Tibial nerve (tissue), 4 donors: ENCODE results near the gene ARHGEF4. TPM values are rescaled to one million over a fixed set of nuclear protein-coding genes. Genes with fewer than 3 reads are reported as not detected.

ENCODE experiments used
- DNase-seq, 2 donors: peaks; one replicate each; pipeline ENCODE4 v3.0.0-alpha.2; 2019; ENCODE audit warnings: low spot score in 2 of 2
- H3K27ac ChIP-seq, 4 donors: fragments of 200-600 bp; sonication (generic) in 3 of 4; one replicate each; pipeline ENCODE4 v1.5.1; 2017 to 2019; ENCODE audit warnings: mild to moderate bottlenecking in 1 of 4
- H3K27me3 ChIP-seq, 2 donors: fragments of 200-600 bp; sonication (generic) in 1 of 2; one replicate each; pipeline versions ENCODE4 v1.5.1 to v1.6.0; 2017 to 2019
- H3K36me3 ChIP-seq, 3 donors: fragments of 200-600 bp; sonication (generic); one replicate each; pipeline ENCODE4 v1.5.1; 2018 to 2019
- H3K4me1 ChIP-seq, 4 donors: fragments of 200-600 bp; sonication (generic) in 3 of 4; one replicate each; pipeline ENCODE4 v1.5.1; 2017 to 2019
- H3K4me3 ChIP-seq, 4 donors: fragments of 200-600 bp; sonication (generic) in 3 of 4; one replicate each; pipeline ENCODE4 v1.5.1; 2017 to 2019; ENCODE audit warnings: mild to moderate bottlenecking in 1 of 4, moderate library complexity in 1 of 4
- H3K9me3 ChIP-seq, 4 donors: fragments of 200-600 bp; sonication (generic) in 3 of 4; one replicate each; pipeline ENCODE4 v1.5.1; 2017 to 2019
- CTCF ChIP-seq, 5 experiments: fragments of 200-600 bp in 3 of 5; fragments of 450-650 bp in 2 of 5; sonication (generic) in 3 of 5; IDR thresholded peaks; one replicate each; pipeline ENCODE4 v1.5.1; 2016 to 2019; ENCODE audit warnings: antibody characterized with exemption in 5 of 5, mild to moderate bottlenecking in 3 of 5, moderate library complexity in 2 of 5
- EP300 ChIP-seq, 2 donors: sonication (generic); formaldehyde crosslinking; IDR thresholded peaks; one replicate each; pipeline ENCODE4 v1.6.1; 2017; ENCODE audit warnings: antibody characterized with exemption in 2 of 2, mild to moderate bottlenecking in 1 of 2
- POLR2A ChIP-seq, 2 donors: fragments of 450-650 bp; IDR thresholded peaks; one replicate each; pipeline ENCODE4 v1.6.1; 2017; ENCODE audit warnings: antibody characterized with exemption in 2 of 2, mild to moderate bottlenecking in 2 of 2, moderate library complexity in 2 of 2
- WGBS, 2 donors: methylation state at CpG; one replicate each; pipeline ENCODE4 v1.1.5; 2018; 5-methylcytosine and 5-hydroxymethylcytosine counted together
- total RNA-seq, 4 donors: library from RNA; depleted of rRNA; stranded (reverse); fragments of >200 nt; gene quantifications; one replicate each; pipeline ENCODE4 v1.1.0, GENCODE V29; 2016

ARHGEF4 gene
- total RNA-seq, 4 donors from 2014 or later, result 16.3 to 50.7 (median 23.3) TPM

GRCh38 chr2:131038258-131039100 is 201.8 kb downstream of the ARHGEF4 start:
- DNase-seq, result no peak
- H3K27ac ChIP-seq, result no peak overlapping the region
- TF ChIP-seq EP300 (IDR thresholded peaks at IDR 0.05) (no peak), POLR2A (IDR thresholded peaks at IDR 0.05) (no peak), CTCF (IDR thresholded peaks at IDR 0.05) (no peak)
- H3K4me1 ChIP-seq, result peaks cover 0 to 24% (median 5%) of the 10 kb centered on the region in 4 donors
- no peaks in the 10 kb centered on the region for H3K9me3 ChIP-seq
- H3K36me3 ChIP-seq, result peaks cover 0 to 22% (median 0%) of the 10 kb centered on the region in 3 donors
- H3K27me3 ChIP-seq, result peaks cover 0 to 4% of the 10 kb centered on the region in 2 donors
- no peak overlapping the region for H3K4me3 ChIP-seq
- whole genome bisulfite sequencing, 2 donors, result 88 to 93% methylated on average over 17 of the region's 17 CpGs

GRCh38 chr2:131039101-131039440 is 202.4 kb downstream of the ARHGEF4 start:
- Histone ChIP-seq H3K36me3 (peaks cover 0 to 28% (median 0%) of the 10 kb centered on the region in 3 donors), H3K27ac (no peak overlapping the region), H3K27me3 (peaks cover 0 to 4% of the 10 kb centered on the region in 2 donors), H3K4me3 (no peak overlapping the region), H3K9me3 (no peaks in the 10 kb centered on the region), H3K4me1 (peaks cover 0 to 20% (median 5%) of the 10 kb centered on the region in 4 donors)
- DNase-seq, result no peak
- WGBS, 2 donors, result 93 to 99% methylated on average over 9 of the region's 9 CpGs
- TF ChIP-seq EP300 (IDR thresholded peaks at IDR 0.05) (no peak), CTCF (IDR thresholded peaks at IDR 0.05) (no peak), POLR2A (IDR thresholded peaks at IDR 0.05) (no peak)

GRCh38 chr2:131039535-131039907 is 202.8 kb downstream of the ARHGEF4 start:
- DNase-seq, result no peak
- WGBS, 2 donors, result 56 to 71% methylated on average over 13 to 23 of the region's 23 CpGs
- Histone ChIP-seq H3K9me3 (no peaks in the 10 kb centered on the region), H3K36me3 (peaks cover 0 to 32% (median 0%) of the 10 kb centered on the region in 3 donors), H3K27me3 (no peaks in the 10 kb centered on the region), H3K4me1 (peaks cover 0 to 16% (median 3%) of the 10 kb centered on the region in 4 donors), H3K27ac (no peak overlapping the region), H3K4me3 (peak overlapping the region in 1 of 4 donors; percentile 9)
- TF ChIP-seq CTCF (IDR thresholded peaks at IDR 0.05) (no peak), EP300 (IDR thresholded peaks at IDR 0.05) (no peak), POLR2A (IDR thresholded peaks at IDR 0.05) (no peak)

- H3K4me3 ChIP-seq, result peak overlapping the region in 1 of 4 donors; percentile 9
- H3K4me1 ChIP-seq, result peaks cover 0 to 13% (median 3%) of the 10 kb centered on the region in 4 donors
- 57 to 65% methylated on average over 37 to 63 of the region's 75 CpGs for WGBS, 2 donors
- no peaks in the 10 kb centered on the region for H3K27me3 ChIP-seq
- DNase-seq, result no peak
- H3K27ac ChIP-seq, result no peak overlapping the region
- TF ChIP-seq CTCF (IDR thresholded peaks at IDR 0.05) (no peak), EP300 (IDR thresholded peaks at IDR 0.05) (no peak), POLR2A (IDR thresholded peaks at IDR 0.05) (no peak)
- peaks cover 0 to 38% (median 0%) of the 10 kb centered on the region in 3 donors for H3K36me3 ChIP-seq
- no peaks in the 10 kb centered on the region for H3K9me3 ChIP-seq
These were observed 203.4 kb downstream of the ARHGEF4 start for GRCh38 chr2:131039908-131040660.
